Activated CD8-positive, alpha-beta T cell treated with anti-CD3 and anti-CD28 coated beads for 36 hours (primary cell): ENCODE results near the gene PBX3. TPM values are rescaled to one million over a fixed set of nuclear protein-coding genes. Genes with fewer than 3 reads are reported as not detected.

Experiments
- ATAC-seq: fragments of 200-7000 bp; cut with Tn5 transposase; one replicate; pipeline ENCODE4 v1.10.0; 2021; ENCODE audit warnings: mild to moderate bottlenecking, moderate library complexity
- CTCF ChIA-PET: fragments of 350-600 bp; sonication (Branson Sonifier 250); formaldehyde crosslinking; loops from one replicate; lab custom pipeline; 2021; ENCODE audit warnings: antibody characterized with exemption; lab: Charles Lee
- POLR2A ChIA-PET: fragments of 350-600 bp; sonication (Branson Sonifier 250); formaldehyde crosslinking; loops from one replicate; lab custom pipeline; 2021; ENCODE audit warnings: antibody characterized with exemption; lab: Charles Lee
- DNase-seq: peaks from one replicate; pipeline ENCODE4 v3.0.0-alpha.2; 2020
- H3K27ac Mint-ChIP-seq: one replicate; pipeline ENCODE4 v1.8.0; 2021; ENCODE audit warnings: mild to moderate bottlenecking, mixed read lengths
- H3K27me3 Mint-ChIP-seq: one replicate; pipeline ENCODE4 v1.8.0; 2021; ENCODE audit warnings: mixed read lengths
- H3K36me3 Mint-ChIP-seq: one replicate; pipeline ENCODE4 v1.8.0; 2021; ENCODE audit warnings: low read depth, mixed read lengths
- H3K4me1 Mint-ChIP-seq: one replicate; pipeline ENCODE4 v1.8.0; 2021; ENCODE audit warnings: low read depth, mixed read lengths
- H3K4me3 Mint-ChIP-seq: one replicate; pipeline ENCODE4 v1.8.0; 2021; ENCODE audit warnings: mild to moderate bottlenecking, moderate library complexity, mixed read lengths
- H3K9me3 Mint-ChIP-seq: one replicate; pipeline ENCODE4 v1.8.0; 2021; ENCODE audit warnings: mixed read lengths
- intact Hi-C: fragments of 100-400 bp; cut with micrococcal nuclease; formaldehyde crosslinking; loops from one replicate; pipeline ENCODE4 v1.10.0; 2022
- total RNA-seq, 2 experiments: library from RNA; stranded (reverse); gene quantifications; one replicate each; pipeline ENCODE4 v1.2.3, GENCODE V29; 2021
- TF ChIP-seq, protein P1 (sequence below): fragments of 200-600 bp; IDR thresholded peaks from one replicate; pipeline ENCODE4 v1.8.0; 2022; ENCODE audit warnings: antibody characterized with exemption, mild to moderate bottlenecking

Gene PBX3
- total RNA-seq, 2 experiments from 2014 or later = 11.5 to 14.1 TPM

DNA sequence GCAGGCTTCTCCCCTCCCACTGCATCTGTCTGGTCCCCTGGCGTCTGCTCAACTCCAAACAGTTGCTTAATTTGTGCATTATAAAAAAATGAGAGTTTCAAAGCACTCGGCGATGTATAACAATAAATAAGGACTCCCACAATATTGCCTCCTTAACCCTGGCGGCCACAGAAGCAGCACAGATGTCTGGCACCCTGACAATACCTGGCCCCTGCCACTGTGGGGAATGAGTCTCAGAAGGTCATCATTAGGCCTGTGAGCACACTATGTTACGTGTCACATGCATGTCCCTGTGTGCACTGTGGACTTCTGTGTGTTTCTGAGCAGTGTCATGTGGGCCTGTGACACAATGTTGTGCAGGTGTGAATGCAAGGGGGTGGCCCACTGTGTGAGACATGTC lies 236.5 kb downstream of the PBX3 start:
- Mint-ChIP-seq H3K4me3 (no peak overlapping the region), H3K27ac (no peak overlapping the region), H3K36me3 (no peaks in the 10 kb centered on the region), H3K9me3 (peaks cover 13% of the 10 kb centered on the region), H3K27me3 (peaks cover 7% of the 10 kb centered on the region), H3K4me1 (no peaks in the 10 kb centered on the region)
- ChIA-PET POLR2A (no interaction called here), CTCF (no interaction called here)
- no peak for DNase-seq
- no peak for ATAC-seq
- intact Hi-C loops = no loop called here
- TF ChIP-seq, protein P1, sequence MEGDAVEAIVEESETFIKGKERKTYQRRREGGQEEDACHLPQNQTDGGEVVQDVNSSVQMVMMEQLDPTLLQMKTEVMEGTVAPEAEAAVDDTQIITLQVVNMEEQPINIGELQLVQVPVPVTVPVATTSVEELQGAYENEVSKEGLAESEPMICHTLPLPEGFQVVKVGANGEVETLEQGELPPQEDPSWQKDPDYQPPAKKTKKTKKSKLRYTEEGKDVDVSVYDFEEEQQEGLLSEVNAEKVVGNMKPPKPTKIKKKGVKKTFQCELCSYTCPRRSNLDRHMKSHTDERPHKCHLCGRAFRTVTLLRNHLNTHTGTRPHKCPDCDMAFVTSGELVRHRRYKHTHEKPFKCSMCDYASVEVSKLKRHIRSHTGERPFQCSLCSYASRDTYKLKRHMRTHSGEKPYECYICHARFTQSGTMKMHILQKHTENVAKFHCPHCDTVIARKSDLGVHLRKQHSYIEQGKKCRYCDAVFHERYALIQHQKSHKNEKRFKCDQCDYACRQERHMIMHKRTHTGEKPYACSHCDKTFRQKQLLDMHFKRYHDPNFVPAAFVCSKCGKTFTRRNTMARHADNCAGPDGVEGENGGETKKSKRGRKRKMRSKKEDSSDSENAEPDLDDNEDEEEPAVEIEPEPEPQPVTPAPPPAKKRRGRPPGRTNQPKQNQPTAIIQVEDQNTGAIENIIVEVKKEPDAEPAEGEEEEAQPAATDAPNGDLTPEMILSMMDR = no peak

DNA sequence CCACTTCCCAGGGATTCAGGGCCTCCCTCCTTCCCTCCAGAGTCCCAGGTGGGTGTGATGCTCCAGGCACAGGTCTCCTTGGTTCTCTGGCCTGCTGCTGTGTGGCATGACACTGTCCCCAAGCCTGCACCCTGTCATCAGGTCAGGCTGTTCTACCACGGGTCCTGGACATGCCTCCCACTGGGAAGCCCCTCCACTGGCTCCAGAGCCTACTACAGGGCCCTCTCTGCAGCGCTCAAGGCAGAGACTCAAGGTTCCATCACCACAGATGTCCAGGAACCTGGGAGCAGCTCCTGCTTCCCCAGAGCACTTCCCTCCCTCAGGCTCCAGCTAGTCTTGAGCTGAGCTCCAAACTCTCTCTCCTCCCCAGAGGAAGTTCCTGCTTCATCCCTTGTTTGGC lies 237.3 kb downstream of the PBX3 start:
- intact Hi-C loops = no loop called here
- Mint-ChIP-seq H3K27me3 (peaks cover 5% of the 10 kb centered on the region), H3K27ac (no peak overlapping the region), H3K9me3 (peaks cover 8% of the 10 kb centered on the region), H3K4me3 (no peak overlapping the region), H3K36me3 (no peaks in the 10 kb centered on the region), H3K4me1 (no peaks in the 10 kb centered on the region)
- TF ChIP-seq, protein P1 = no peak
- ChIA-PET CTCF (no interaction called here), POLR2A (no interaction called here)
- DNase-seq = no peak
- ATAC-seq = no peak

GRCh38 chr9:125985142-125985997 lies 238.2 kb downstream of the PBX3 start:
- no peak overlapping the region for H3K27ac Mint-ChIP-seq

DNA sequence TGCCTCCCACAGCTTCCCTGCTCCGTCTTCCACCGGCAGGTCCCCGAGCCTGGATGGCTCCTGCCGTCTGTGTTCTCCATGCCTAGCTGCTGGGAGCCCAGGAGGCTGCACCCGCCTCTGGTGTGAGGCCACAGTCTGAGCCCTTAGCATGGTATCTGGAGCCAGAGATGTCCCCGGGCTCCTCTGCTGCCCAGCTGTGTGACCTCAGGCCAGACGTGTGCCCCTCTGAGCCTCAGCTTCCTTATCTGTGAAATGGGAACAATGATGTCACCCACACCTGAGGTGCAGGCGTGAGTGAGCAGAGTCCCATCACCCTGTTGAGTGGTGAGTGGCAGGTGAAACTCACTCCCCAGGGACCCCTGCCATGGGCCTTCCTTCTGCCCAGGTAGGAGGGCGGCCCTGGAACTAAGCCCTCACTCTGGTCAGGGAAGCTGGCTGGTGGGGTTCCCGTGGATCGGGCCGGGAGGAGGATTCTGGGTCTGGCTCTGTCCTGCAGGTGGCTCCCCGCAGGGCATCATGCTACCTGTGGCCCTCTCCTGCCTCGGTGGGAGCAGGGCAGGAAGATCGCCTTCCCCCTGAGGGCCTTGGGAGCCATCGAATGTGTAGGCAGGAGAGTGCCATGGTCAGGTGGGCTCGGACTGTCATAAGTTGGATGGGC lies 239.0 kb downstream of the PBX3 start:
- Mint-ChIP-seq H3K27ac (no peak overlapping the region), H3K9me3 (no peaks in the 10 kb centered on the region), H3K4me3 (no peak overlapping the region), H3K27me3 (peaks cover 4% of the 10 kb centered on the region), H3K36me3 (no peaks in the 10 kb centered on the region), H3K4me1 (no peaks in the 10 kb centered on the region)
- ATAC-seq = no peak
- CTCF ChIA-PET = no interaction called here
- no peak for DNase-seq
- intact Hi-C loops = no loop called here
- POLR2A ChIA-PET = no interaction called here
- TF ChIP-seq, protein P1 = no peak

More at GRCh38 chr9:125985142-125985997, 238.2 kb downstream of the PBX3 start:
- CTCF ChIA-PET = no interaction called here
- no peaks in the 10 kb centered on the region for H3K4me1 Mint-ChIP-seq
- intact Hi-C loops = no loop called here
- DNase-seq (no peak), ATAC-seq (no peak)
- TF ChIP-seq, protein P1 = no peak
- no peaks in the 10 kb centered on the region for H3K36me3 Mint-ChIP-seq
- peaks cover under 1% of the 10 kb centered on the region for H3K9me3 Mint-ChIP-seq
- no peak overlapping the region for H3K4me3 Mint-ChIP-seq
- H3K27me3 Mint-ChIP-seq = peaks cover 4% of the 10 kb centered on the region
- POLR2A ChIA-PET = no interaction called here

- H3K27me3 Mint-ChIP-seq = peaks cover 4% of the 10 kb centered on the region
- ATAC-seq (no peak), DNase-seq (no peak)
- intact Hi-C loops = no loop called here
- TF ChIP-seq, protein P1 = no peak
- no peaks in the 10 kb centered on the region for H3K4me1 Mint-ChIP-seq
- no peaks in the 10 kb centered on the region for H3K9me3 Mint-ChIP-seq
- H3K4me3 Mint-ChIP-seq = no peak overlapping the region
- no peaks in the 10 kb centered on the region for H3K36me3 Mint-ChIP-seq
- CTCF ChIA-PET = no interaction called here
- POLR2A ChIA-PET = no interaction called here
- no peak overlapping the region for H3K27ac Mint-ChIP-seq
Measured at GRCh38 chr9:125986966-125987365, 239.8 kb downstream of the PBX3 start.
